ENCODE data around the gene MYOM1.

MYOM1 gene

DNA sequence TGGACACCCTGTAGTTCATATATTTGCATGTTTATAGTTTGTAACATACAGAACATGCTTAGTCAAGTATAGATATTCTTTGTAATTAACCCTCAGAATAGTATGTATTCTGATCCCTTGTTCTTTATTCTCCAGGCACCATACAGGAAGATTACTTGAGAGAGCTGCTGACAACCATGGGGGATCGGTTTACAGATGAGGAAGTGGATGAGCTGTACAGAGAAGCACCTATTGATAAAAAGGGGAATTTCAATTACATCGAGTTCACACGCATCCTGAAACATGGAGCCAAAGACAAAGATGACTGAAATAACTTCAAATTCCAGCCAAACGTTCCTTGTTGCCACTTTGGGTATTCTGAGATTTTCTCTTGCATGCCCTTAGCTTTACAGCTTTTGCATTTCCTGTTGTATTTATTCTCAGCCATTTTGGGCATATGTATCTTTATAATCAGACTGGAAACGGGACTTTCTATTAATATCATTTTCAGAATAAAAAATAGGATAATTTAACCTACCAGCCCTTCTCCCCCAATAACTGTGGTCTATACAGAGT lies 35.9 kb upstream of the MYOM1 start:
- Histone ChIP-seq H3K4me2 (ENCODE audit: low read depth, low read length) (no peak overlapping the region), H3K36me3 (replicated peaks; ENCODE audit: insufficient read depth, low read length) (peaks cover 21% of the 10 kb centered on the region), H3K27me3 (replicated peaks; ENCODE audit: insufficient read depth, low read length) (no peaks in the 10 kb centered on the region), H3K9ac (ENCODE audit: low read length) (no peak overlapping the region), H3K27ac (ENCODE audit: low read length) (no peak overlapping the region), H4K20me1 (ENCODE audit: insufficient read depth, low read length) (peaks cover 13% of the 10 kb centered on the region), H3K4me3 (ENCODE audit: low read length) (no peak overlapping the region), H3F3A (ENCODE audit: insufficient read depth, low read length) (peaks cover 20% of the 10 kb centered on the region), H3K9me3 (replicated peaks; ENCODE audit: insufficient read depth, low read length) (no peaks in the 10 kb centered on the region), H3K4me1 (ENCODE audit: low read length) (peaks cover 27% of the 10 kb centered on the region), H3K9me2 (replicated peaks; ENCODE audit: insufficient read depth, low read length) (no peaks in the 10 kb centered on the region), H2AFZ (ENCODE audit: low read length) (no peak overlapping the region), H3K79me2 (ENCODE audit: low read length) (peaks cover 41% of the 10 kb centered on the region)
- TF ChIP-seq CTCF (IDR thresholded peaks at IDR 0.05; ENCODE audit: low read length): no peak
- no peak for TF ChIP-seq EZH2phosphoT487 (IDR thresholded peaks at IDR 0.05; ENCODE audit: low read length)
- TF ChIP-seq EZH2 (optimal IDR thresholded peaks at IDR 0.05; ENCODE audit: low read depth, low read length): no peak
- DNase-seq: no peak

GRCh38 chr18:3254725-3255124 lies 35.0 kb upstream of the MYOM1 start:
- H3K36me3 ChIP-seq (replicated peaks; ENCODE audit: insufficient read depth, low read length): peaks cover 21% of the 10 kb centered on the region
- peaks cover 50% of the 10 kb centered on the region for H3K79me2 ChIP-seq (ENCODE audit: low read length)
- H2AFZ ChIP-seq (ENCODE audit: low read length): no peak overlapping the region
- no peaks in the 10 kb centered on the region for H3K27me3 ChIP-seq (replicated peaks; ENCODE audit: insufficient read depth, low read length)
- no peak for TF ChIP-seq CTCF (IDR thresholded peaks at IDR 0.05; ENCODE audit: low read length)
- TF ChIP-seq EZH2phosphoT487 (IDR thresholded peaks at IDR 0.05; ENCODE audit: low read length): no peak
- no peak for TF ChIP-seq EZH2 (optimal IDR thresholded peaks at IDR 0.05; ENCODE audit: low read depth, low read length)
- no peak overlapping the region for H3K9ac ChIP-seq (ENCODE audit: low read length)
- H3K27ac ChIP-seq (ENCODE audit: low read length): no peak overlapping the region
- H3F3A ChIP-seq (ENCODE audit: insufficient read depth, low read length): peaks cover 20% of the 10 kb centered on the region
- no peak for DNase-seq
- H3K4me2 ChIP-seq (ENCODE audit: low read depth, low read length): no peak overlapping the region
- no peaks in the 10 kb centered on the region for H3K9me3 ChIP-seq (replicated peaks; ENCODE audit: insufficient read depth, low read length)
- peaks cover 16% of the 10 kb centered on the region for H4K20me1 ChIP-seq (ENCODE audit: insufficient read depth, low read length)
- peaks cover 34% of the 10 kb centered on the region for H3K4me1 ChIP-seq (ENCODE audit: low read length)
- no peaks in the 10 kb centered on the region for H3K9me2 ChIP-seq (replicated peaks; ENCODE audit: insufficient read depth, low read length)
- no peak overlapping the region for H3K4me3 ChIP-seq (ENCODE audit: low read length)

DNA sequence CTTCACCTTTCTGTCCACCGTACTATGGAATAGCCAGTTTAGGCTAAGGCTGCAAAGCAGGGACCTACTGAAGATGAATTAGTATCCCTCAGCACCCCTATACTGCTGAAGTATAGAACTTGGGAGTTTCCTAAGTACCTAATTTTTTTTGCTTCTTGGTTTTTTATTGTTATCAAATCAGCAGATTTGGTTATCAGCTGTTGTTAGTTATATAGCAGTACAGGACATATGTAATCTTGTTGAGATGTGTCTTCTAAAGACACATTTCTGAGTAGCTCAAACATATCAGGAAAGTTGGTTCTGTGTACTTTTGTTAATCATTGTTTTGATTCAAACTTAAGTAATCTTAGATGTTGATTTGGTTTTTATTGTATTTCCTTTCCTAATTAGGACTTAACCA lies 33.1 kb upstream of the MYOM1 start:
- Histone ChIP-seq H3K4me3 (ENCODE audit: low read length) (no peak overlapping the region), H3K36me3 (replicated peaks; ENCODE audit: insufficient read depth, low read length) (peaks cover 21% of the 10 kb centered on the region), H3K9me3 (replicated peaks; ENCODE audit: insufficient read depth, low read length) (no peaks in the 10 kb centered on the region), H3K27me3 (replicated peaks; ENCODE audit: insufficient read depth, low read length) (no peaks in the 10 kb centered on the region), H3K9me2 (replicated peaks; ENCODE audit: insufficient read depth, low read length) (no peaks in the 10 kb centered on the region), H3K79me2 (ENCODE audit: low read length) (peaks cover 69% of the 10 kb centered on the region), H3K4me2 (ENCODE audit: low read depth, low read length) (no peak overlapping the region), H3F3A (ENCODE audit: insufficient read depth, low read length) (peaks cover 27% of the 10 kb centered on the region), H4K20me1 (ENCODE audit: insufficient read depth, low read length) (peaks cover 19% of the 10 kb centered on the region), H2AFZ (ENCODE audit: low read length) (no peak overlapping the region), H3K4me1 (ENCODE audit: low read length) (peaks cover 39% of the 10 kb centered on the region), H3K27ac (ENCODE audit: low read length) (no peak overlapping the region), H3K9ac (ENCODE audit: low read length) (no peak overlapping the region)
- no peak for TF ChIP-seq CTCF (IDR thresholded peaks at IDR 0.05; ENCODE audit: low read length)
- no peak for TF ChIP-seq EZH2 (optimal IDR thresholded peaks at IDR 0.05; ENCODE audit: low read depth, low read length)
- TF ChIP-seq EZH2phosphoT487 (IDR thresholded peaks at IDR 0.05; ENCODE audit: low read length): no peak
- no peak for DNase-seq

All from MM.1S (cell line).